Measurements from ENCODE around the gene CROCC2.

DNA sequence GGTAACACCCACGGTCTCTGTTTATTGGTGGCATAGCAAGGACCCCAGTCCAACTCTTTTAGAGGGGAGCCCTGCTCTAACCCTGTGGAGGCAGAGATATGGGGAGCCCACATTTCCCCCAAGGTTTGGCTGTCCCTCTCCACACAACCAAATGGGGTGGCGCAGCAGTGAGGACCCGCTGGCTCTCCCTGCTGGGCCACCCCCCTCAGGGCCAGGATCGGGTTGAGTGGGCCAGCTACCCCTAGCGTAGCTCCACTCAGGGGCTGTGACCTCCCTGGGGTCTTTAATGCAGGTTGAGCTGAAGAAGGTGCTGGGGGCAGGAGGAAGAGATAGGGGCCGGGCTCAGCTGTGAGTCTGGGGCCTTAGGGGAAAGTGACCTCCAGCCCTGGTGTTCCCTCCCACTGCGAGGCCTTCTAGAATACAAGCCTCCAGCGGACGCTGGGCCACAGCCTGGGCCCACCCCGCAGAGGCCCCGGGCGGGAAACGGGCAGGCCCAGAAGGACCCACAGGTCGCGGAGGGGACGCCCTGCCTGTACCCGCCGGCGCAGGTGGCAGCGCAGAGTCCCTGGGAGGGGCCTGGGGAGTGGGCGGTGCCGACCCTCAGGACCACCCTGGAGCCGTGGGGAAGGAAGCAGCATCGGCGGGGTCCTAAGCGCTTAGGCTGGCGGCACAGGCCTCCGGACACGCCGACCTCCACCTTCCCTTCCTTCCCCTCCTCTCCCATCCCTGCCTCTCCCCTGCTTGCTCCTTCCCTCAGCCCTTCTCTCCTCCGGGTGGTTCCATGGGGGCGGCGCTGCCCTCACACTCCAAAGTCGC lies 9.6 kb downstream of the CROCC2 start:
- TF ChIP-seq, protein P1, sequence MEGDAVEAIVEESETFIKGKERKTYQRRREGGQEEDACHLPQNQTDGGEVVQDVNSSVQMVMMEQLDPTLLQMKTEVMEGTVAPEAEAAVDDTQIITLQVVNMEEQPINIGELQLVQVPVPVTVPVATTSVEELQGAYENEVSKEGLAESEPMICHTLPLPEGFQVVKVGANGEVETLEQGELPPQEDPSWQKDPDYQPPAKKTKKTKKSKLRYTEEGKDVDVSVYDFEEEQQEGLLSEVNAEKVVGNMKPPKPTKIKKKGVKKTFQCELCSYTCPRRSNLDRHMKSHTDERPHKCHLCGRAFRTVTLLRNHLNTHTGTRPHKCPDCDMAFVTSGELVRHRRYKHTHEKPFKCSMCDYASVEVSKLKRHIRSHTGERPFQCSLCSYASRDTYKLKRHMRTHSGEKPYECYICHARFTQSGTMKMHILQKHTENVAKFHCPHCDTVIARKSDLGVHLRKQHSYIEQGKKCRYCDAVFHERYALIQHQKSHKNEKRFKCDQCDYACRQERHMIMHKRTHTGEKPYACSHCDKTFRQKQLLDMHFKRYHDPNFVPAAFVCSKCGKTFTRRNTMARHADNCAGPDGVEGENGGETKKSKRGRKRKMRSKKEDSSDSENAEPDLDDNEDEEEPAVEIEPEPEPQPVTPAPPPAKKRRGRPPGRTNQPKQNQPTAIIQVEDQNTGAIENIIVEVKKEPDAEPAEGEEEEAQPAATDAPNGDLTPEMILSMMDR (tag by site-specific recombination; IDR thresholded peaks at IDR 0.05) = no peak
- no peak for TF ChIP-seq BCL11A (tag by site-specific recombination; IDR thresholded peaks at IDR 0.05; ENCODE audit: low read depth)
- no peak for TF ChIP-seq ZNF138 (tag by site-specific recombination; IDR thresholded peaks at IDR 0.05; ENCODE audit: borderline replicate concordance)
- no peak for TF ChIP-seq MZF1 (tag by site-specific recombination; IDR thresholded peaks at IDR 0.05; ENCODE audit: borderline replicate concordance)
- no peak for TF ChIP-seq TCF7L2 (IDR thresholded peaks at IDR 0.05; ENCODE audit: borderline replicate concordance, low read depth, low read length)
- TF ChIP-seq ZNF266 (tag by site-specific recombination; IDR thresholded peaks at IDR 0.05; ENCODE audit: low read depth) = no peak
- TF ChIP-seq, protein P2, sequence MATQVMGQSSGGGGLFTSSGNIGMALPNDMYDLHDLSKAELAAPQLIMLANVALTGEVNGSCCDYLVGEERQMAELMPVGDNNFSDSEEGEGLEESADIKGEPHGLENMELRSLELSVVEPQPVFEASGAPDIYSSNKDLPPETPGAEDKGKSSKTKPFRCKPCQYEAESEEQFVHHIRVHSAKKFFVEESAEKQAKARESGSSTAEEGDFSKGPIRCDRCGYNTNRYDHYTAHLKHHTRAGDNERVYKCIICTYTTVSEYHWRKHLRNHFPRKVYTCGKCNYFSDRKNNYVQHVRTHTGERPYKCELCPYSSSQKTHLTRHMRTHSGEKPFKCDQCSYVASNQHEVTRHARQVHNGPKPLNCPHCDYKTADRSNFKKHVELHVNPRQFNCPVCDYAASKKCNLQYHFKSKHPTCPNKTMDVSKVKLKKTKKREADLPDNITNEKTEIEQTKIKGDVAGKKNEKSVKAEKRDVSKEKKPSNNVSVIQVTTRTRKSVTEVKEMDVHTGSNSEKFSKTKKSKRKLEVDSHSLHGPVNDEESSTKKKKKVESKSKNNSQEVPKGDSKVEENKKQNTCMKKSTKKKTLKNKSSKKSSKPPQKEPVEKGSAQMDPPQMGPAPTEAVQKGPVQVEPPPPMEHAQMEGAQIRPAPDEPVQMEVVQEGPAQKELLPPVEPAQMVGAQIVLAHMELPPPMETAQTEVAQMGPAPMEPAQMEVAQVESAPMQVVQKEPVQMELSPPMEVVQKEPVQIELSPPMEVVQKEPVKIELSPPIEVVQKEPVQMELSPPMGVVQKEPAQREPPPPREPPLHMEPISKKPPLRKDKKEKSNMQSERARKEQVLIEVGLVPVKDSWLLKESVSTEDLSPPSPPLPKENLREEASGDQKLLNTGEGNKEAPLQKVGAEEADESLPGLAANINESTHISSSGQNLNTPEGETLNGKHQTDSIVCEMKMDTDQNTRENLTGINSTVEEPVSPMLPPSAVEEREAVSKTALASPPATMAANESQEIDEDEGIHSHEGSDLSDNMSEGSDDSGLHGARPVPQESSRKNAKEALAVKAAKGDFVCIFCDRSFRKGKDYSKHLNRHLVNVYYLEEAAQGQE (tag by site-specific recombination; IDR thresholded peaks at IDR 0.05) = no peak
